H1 (cell line): ENCODE results near the gene DYNLRB2. TPM values are rescaled to one million over a fixed set of nuclear protein-coding genes. Genes with fewer than 3 reads are reported as not detected.

Source experiments
- CTCF ChIA-PET: fragments of 300-600 bp; sonication (Branson Sonifier 250); formaldehyde crosslinking; loops from one replicate; lab custom pipeline; 2021; ENCODE audit not compliant: partially characterized antibody; lab: Charles Lee
- POLR2A ChIA-PET: fragments of 300-600 bp; sonication (Branson Sonifier 250); formaldehyde crosslinking; loops from one replicate; lab custom pipeline; 2021; ENCODE audit warnings: inconsistent platforms; ENCODE audit not compliant: partially characterized antibody; lab: Charles Lee
- DNase-seq, 2 experiments: peaks; one replicate each; pipeline versions ENCODE4 v3.0.0 to v3.0.0-alpha.2; 2010 to 2022; ENCODE audit warnings: low spot score in 2 of 2, low read depth in 1 of 2, mixed read lengths in 1 of 2
- FAIRE-seq: peaks from 2 replicates; lab custom pipeline; 2011; peaks lifted over from hg19 to GRCh38; lab: Jason Lieb, UNC
- H2AFZ ChIP-seq: 2 replicates; pipeline ENCODE4 v1.8.1; 2012; ENCODE audit warnings: low read length, inconsistent platforms
- H2AK5ac ChIP-seq: 2 replicates; pipeline ENCODE4 v1.6.1; 2013; ENCODE audit warnings: low read depth, low read length
- H2BK120ac ChIP-seq: replicated peaks from 2 replicates; pipeline ENCODE3; 2013; ENCODE audit warnings: low read depth, low read length, inconsistent platforms
- H2BK12ac ChIP-seq: 2 replicates; pipeline ENCODE4 v1.6.1; 2013; ENCODE audit warnings: low read depth, low read length
- H2BK15ac ChIP-seq: 2 replicates; pipeline ENCODE4 v1.6.1; 2013; ENCODE audit warnings: low read length
- H2BK20ac ChIP-seq: 2 replicates; pipeline ENCODE4 v1.6.1; 2013; ENCODE audit warnings: low read length
- H2BK5ac ChIP-seq: 2 replicates; pipeline ENCODE4 v1.6.1; 2013; ENCODE audit warnings: low read depth, low read length
- H3K14ac ChIP-seq: 2 replicates; pipeline ENCODE4 v1.6.1; 2013; ENCODE audit warnings: inconsistent platforms; ENCODE audit not compliant: insufficient read length
- H3K18ac ChIP-seq: 2 replicates; pipeline ENCODE4 v1.6.1; 2013; ENCODE audit warnings: low read length; ENCODE audit errors: extremely low read depth
- H3K23ac ChIP-seq: 2 replicates; pipeline ENCODE4 v1.6.1; 2013; ENCODE audit warnings: inconsistent platforms; ENCODE audit not compliant: insufficient read length
- H3K23me2 ChIP-seq: 2 replicates; pipeline ENCODE4 v1.6.1; 2013; ENCODE audit warnings: low read depth, low read length
- H3K27ac ChIP-seq: 2 replicates; pipeline ENCODE4 v1.6.1; 2011; ENCODE audit warnings: low read depth, low read length, inconsistent platforms
- H3K27me3 ChIP-seq, 4 experiments: replicated peaks in 1 of 4; 1 replicate in 1 of 4; 2 replicates in 3 of 4; pipeline versions ENCODE4 v1.6.1 to v1.8.1; 2011 to 2013; ENCODE audit warnings: low read length in 3 of 4, mild to moderate bottlenecking in 3 of 4, inconsistent platforms in 2 of 4, mixed read lengths in 2 of 4, moderate library complexity in 1 of 4; ENCODE audit not compliant: control insufficient read depth in 3 of 4, insufficient read depth in 3 of 4; ENCODE audit errors: extremely low read depth in 1 of 4
- H3K36me3 ChIP-seq, 4 experiments: 2 replicates each; pipeline versions ENCODE4 v1.6.1 to v1.8.1; 2011 to 2013; ENCODE audit warnings: mild to moderate bottlenecking in 4 of 4, low read length in 3 of 4, moderate library complexity in 2 of 4, control low read depth in 1 of 4, inconsistent platforms in 1 of 4; ENCODE audit not compliant: insufficient read depth in 4 of 4, control insufficient read depth in 2 of 4
- H3K4ac ChIP-seq: replicated peaks from 2 replicates; pipeline ENCODE3; 2013; ENCODE audit warnings: low read length, low read depth, mixed read lengths, inconsistent platforms; ENCODE audit not compliant: insufficient read length
- H3K4me1 ChIP-seq, 4 experiments: replicated peaks in 1 of 4; 1 replicate in 1 of 4; 2 replicates in 3 of 4; pipeline versions ENCODE4 v1.6.1 to v1.8.1; 2011 to 2013; ENCODE audit warnings: low read length in 3 of 4, inconsistent platforms in 2 of 4, mixed read lengths in 1 of 4; ENCODE audit not compliant: insufficient read depth in 4 of 4, control insufficient read depth in 3 of 4
- H3K4me2 ChIP-seq, 2 experiments: 2 replicates each; pipeline versions ENCODE4 v1.6.1 to v1.8.1; 2011 to 2013; ENCODE audit warnings: low read depth in 2 of 2, low read length in 2 of 2, control low read depth in 1 of 2, inconsistent platforms in 1 of 2, mild to moderate bottlenecking in 1 of 2; ENCODE audit not compliant: insufficient read depth in 1 of 2
- H3K4me3 ChIP-seq, 4 experiments: fragments of 200-600, 300-600 bp in 1 of 4; sonication (generic), shearing (Covaris generic), sonication (Bioruptor Twin) in 1 of 4; 2 replicates each; pipeline versions ENCODE4 v1.5.1 to v1.8.1; 2011 to 2016; ENCODE audit warnings: low read length in 4 of 4, low read depth in 3 of 4, control low read depth in 2 of 4, inconsistent platforms in 2 of 4, mild to moderate bottlenecking in 2 of 4, mixed read lengths in 1 of 4, moderate library complexity in 1 of 4; ENCODE audit not compliant: insufficient read depth in 2 of 4; ENCODE audit errors: extremely low read depth in 1 of 4
- H3K56ac ChIP-seq: replicated peaks from 2 replicates; pipeline ENCODE3; 2013; ENCODE audit warnings: low read depth, mild to moderate bottlenecking, mixed read lengths, low read length, inconsistent platforms; ENCODE audit not compliant: insufficient read length
- H3K79me1 ChIP-seq: 2 replicates; pipeline ENCODE4 v1.6.1; 2013; ENCODE audit warnings: low read depth, low read length, control low read depth
- H3K79me2 ChIP-seq, 2 experiments: 2 replicates each; pipeline versions ENCODE4 v1.6.1 to v1.8.1; 2012 to 2013; ENCODE audit warnings: low read length in 2 of 2, mild to moderate bottlenecking in 2 of 2, inconsistent platforms in 1 of 2; ENCODE audit not compliant: insufficient read depth in 2 of 2, control insufficient read depth in 1 of 2
- H3K9ac ChIP-seq, 4 experiments: replicated peaks in 1 of 4; 1 replicate in 1 of 4; 2 replicates in 3 of 4; pipeline versions ENCODE4 v1.6.1 to v1.8.1; 2011 to 2013; ENCODE audit warnings: low read depth in 3 of 4, low read length in 3 of 4, control low read depth in 2 of 4, mild to moderate bottlenecking in 2 of 4, moderate library complexity in 2 of 4, inconsistent platforms in 1 of 4; ENCODE audit errors: extremely low read depth in 1 of 4
- H3K9me3 ChIP-seq, 2 experiments: 2 replicates each; pipeline versions ENCODE4 v1.6.1 to v1.8.1; 2012 to 2013; ENCODE audit warnings: mild to moderate bottlenecking in 2 of 2, moderate library complexity in 2 of 2, control low read depth in 1 of 2, inconsistent platforms in 1 of 2, low read depth in 1 of 2, low read length in 1 of 2, mixed read lengths in 1 of 2; ENCODE audit not compliant: insufficient read depth in 2 of 2
- H4K20me1 ChIP-seq, 2 experiments: replicated peaks in 1 of 2; 2 replicates each; pipeline versions ENCODE3 to v1.8.1; 2011 to 2013; ENCODE audit warnings: inconsistent platforms in 2 of 2, low read length in 2 of 2, mild to moderate bottlenecking in 1 of 2; ENCODE audit not compliant: insufficient read depth in 2 of 2, control insufficient read depth in 1 of 2
- H4K5ac ChIP-seq: 2 replicates; pipeline ENCODE4 v1.6.1; 2013; ENCODE audit warnings: low read length, low read depth, mixed read lengths, inconsistent platforms; ENCODE audit not compliant: insufficient read length
- H4K8ac ChIP-seq: 2 replicates; pipeline ENCODE4 v1.8.0; 2013; ENCODE audit warnings: mild to moderate bottlenecking, moderate library complexity, low read length, inconsistent platforms; ENCODE audit not compliant: insufficient read depth; ENCODE audit errors: extremely low read depth
- H4K91ac ChIP-seq: replicated peaks from 2 replicates; pipeline ENCODE3; 2013; ENCODE audit warnings: low read length, mixed read lengths, inconsistent platforms; ENCODE audit not compliant: insufficient read length
- BCL11A ChIP-seq, 2 experiments: IDR thresholded peaks; one replicate each; pipeline ENCODE4 v1.6.1; 2011; ENCODE audit warnings: low read depth in 2 of 2, low read length in 2 of 2, mild to moderate bottlenecking in 2 of 2
- CTBP2 ChIP-seq: IDR thresholded peaks from 2 replicates; pipeline ENCODE4 v1.7.0; 2011; ENCODE audit warnings: borderline replicate concordance, mild to moderate bottlenecking, moderate library complexity, mixed read lengths, low read length; ENCODE audit not compliant: insufficient read depth, insufficient read length
- HDAC2 ChIP-seq, 2 experiments: fragments of 300-600 bp in 1 of 2; sonication (generic) in 1 of 2; IDR thresholded peaks; 2 replicates each; pipeline ENCODE4 v1.6.1; 2011 to 2012; ENCODE audit warnings: low read depth in 2 of 2, low read length in 2 of 2, mild to moderate bottlenecking in 2 of 2, moderate library complexity in 2 of 2, borderline replicate concordance in 1 of 2, inconsistent platforms in 1 of 2
- JUND ChIP-seq: IDR thresholded peaks from 2 replicates; pipeline ENCODE4 v1.6.1; 2011; ENCODE audit warnings: mild to moderate bottlenecking, improper control_type of control experiment, low read length
- KDM5A ChIP-seq: fragments of 200-600 bp; IDR thresholded peaks from 2 replicates; pipeline ENCODE4 v1.7.1; 2012; ENCODE audit warnings: mild to moderate bottlenecking, low read length, inconsistent platforms, mixed read lengths
- MAX ChIP-seq: IDR thresholded peaks from 2 replicates; pipeline ENCODE4 v1.6.1; 2012; ENCODE audit warnings: inconsistent platforms
- NANOG ChIP-seq: IDR thresholded peaks from 2 replicates; pipeline ENCODE4 v1.6.1; 2011; ENCODE audit warnings: low read length, low read depth, mild to moderate bottlenecking, inconsistent platforms; ENCODE audit not compliant: insufficient read depth, poor library complexity, severe bottlenecking
- POU5F1 ChIP-seq: IDR thresholded peaks from 2 replicates; pipeline ENCODE4 v1.6.1; 2011; ENCODE audit warnings: low read depth, mild to moderate bottlenecking, low read length, moderate library complexity
- RBBP5 ChIP-seq: IDR thresholded peaks from 2 replicates; pipeline ENCODE4 v1.7.1; 2012; ENCODE audit warnings: low read depth, mild to moderate bottlenecking, inconsistent platforms, low read length, moderate library complexity, borderline replicate concordance
- SP1 ChIP-seq: IDR thresholded peaks from 2 replicates; pipeline ENCODE4 v1.6.1; 2011; ENCODE audit warnings: low read depth, low read length
- SUZ12 ChIP-seq: fragments of 200-600 bp; sonication (generic); IDR thresholded peaks from 2 replicates; pipeline ENCODE4 v1.6.1; 2012; ENCODE audit warnings: mild to moderate bottlenecking, inconsistent platforms, low read length, moderate library complexity, mixed read lengths
- TBP ChIP-seq: IDR thresholded peaks from 2 replicates; pipeline ENCODE4 v1.6.1; 2011; ENCODE audit warnings: low read depth, low read length, improper control_type of control experiment
- USF2 ChIP-seq: IDR thresholded peaks from 2 replicates; pipeline ENCODE4 v1.6.1; 2011; ENCODE audit warnings: low read length, improper control_type of control experiment
- WGBS, 2 experiments: shearing (Covaris generic) in 1 of 2; methylation state at CpG; one replicate each; pipeline versions ENCODE4 v1.1.6 to v1.1.7; 2013 to 2015; ENCODE audit warnings: low lambda C conversion rate in 2 of 2, mixed read lengths in 2 of 2, inconsistent platforms in 1 of 2, low coverage in 1 of 2, missing lambda C conversion rate in 1 of 2; ENCODE audit not compliant: insufficient replicate concordance in 2 of 2, insufficient coverage in 1 of 2, insufficient read length in 1 of 2; ENCODE audit errors: extremely low coverage in 1 of 2, missing lambda C conversion rate in 1 of 2; 5-methylcytosine and 5-hydroxymethylcytosine counted together
- polyA plus RNA-seq, 7 experiments: library from polyadenylated mRNA; depleted of rRNA in 3 of 7; stranded (reverse) in 5 of 7; unstranded in 2 of 7; fragments of >200 nt in 5 of 7; fragments of 200-250 nt in 2 of 7; gene quantifications; 1 replicate in 5 of 7; 2 replicates in 1 of 7; 4 replicates in 1 of 7; pipeline versions ENCODE4 v1.2.1 to v1.2.3, GENCODE V29; 2011 to 2013; ENCODE audit warnings: missing spikeins in 2 of 7, mixed read lengths in 2 of 7
- total RNA-seq: library from RNA; stranded (reverse); fragmentation: NEBNext Ultra II Directional; extraction: Animal tissue kit (Norgen Biotek cat#: 25700); gene quantifications from 2 replicates; pipeline ENCODE4 v1.2.1, GENCODE V29; 2021

The DYNLRB2 gene
- total and polyA plus RNA-seq, 2 of the 8 experiments (the other 6 are each of a cell fraction or from before 2014, with no cell fraction given): not detected

DNA sequence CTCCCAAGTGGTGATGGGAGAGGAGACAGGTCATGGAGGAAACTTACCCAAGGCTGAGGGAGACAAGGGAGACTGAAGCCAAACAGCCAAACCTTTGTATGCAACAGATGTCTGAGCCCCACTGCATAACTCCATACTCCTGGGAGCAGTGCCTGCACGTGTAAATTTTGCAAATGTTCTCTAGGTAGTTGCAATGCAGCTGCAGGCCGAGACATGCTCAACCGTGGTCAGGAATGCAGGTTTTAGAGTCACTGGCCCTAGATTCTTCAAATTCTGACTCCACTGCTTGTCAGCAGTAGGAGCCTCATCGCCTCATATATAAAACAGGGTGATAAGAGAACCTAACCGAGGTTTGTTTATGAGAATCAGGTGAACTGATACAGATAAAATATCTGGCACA is 11.5 kb downstream of the DYNLRB2 start:
- Histone ChIP-seq H3K4ac (no peak overlapping the region), H3K27ac (no peak overlapping the region), H3K4me1 (no peaks in the 10 kb centered on the region), H4K20me1 (no peaks in the 10 kb centered on the region), H2BK5ac (no peak overlapping the region), H3K36me3 (no peaks in the 10 kb centered on the region), H3K79me1 (no peaks in the 10 kb centered on the region), H3K23me2 (no peaks in the 10 kb centered on the region), H3K79me2 (no peaks in the 10 kb centered on the region), H3K23ac (no peak overlapping the region), H2BK15ac (no peak overlapping the region), H2AFZ (no peak overlapping the region), H3K4me2 (no peak overlapping the region), H3K56ac (no peak overlapping the region), H3K9ac (no peak overlapping the region), H2BK12ac (no peak overlapping the region), H2BK120ac (no peak overlapping the region), H4K5ac (no peak overlapping the region), H2BK20ac (no peak overlapping the region), H3K18ac (no peak overlapping the region), H3K4me3 (no peak overlapping the region), H3K9me3 (peaks cover 14 to 18% of the 10 kb centered on the region in 2 experiments), H4K8ac (no peak overlapping the region), H3K14ac (no peak overlapping the region), H4K91ac (no peak overlapping the region), H3K27me3 (no peaks in the 10 kb centered on the region), H2AK5ac (no peak overlapping the region)
- ChIA-PET POLR2A (interaction anchor here (0.6 kb wide), 1 partner anchor 13 kb away, joined by 3 read pairs; no protein-coding TSS in a partner anchor), CTCF (no interaction called here)
- FAIRE-seq: no peak
- DNase-seq: no peak
- TF ChIP-seq NANOG: no peak
- TF ChIP-seq SP1: no peak
- TF ChIP-seq TBP: no peak
- no peak for TF ChIP-seq HDAC2 (IDR thresholded peaks at IDR 0.05; ENCODE audit: borderline replicate concordance in 1 of 2, low read depth in 2 of 2, low read length in 2 of 2)
- no peak for TF ChIP-seq RBBP5
- no peak for TF ChIP-seq SUZ12
- no peak for TF ChIP-seq CTBP2
- no peak for TF ChIP-seq JUND
- no peak for TF ChIP-seq POU5F1
- no peak for TF ChIP-seq USF2
- no peak for TF ChIP-seq MAX
- no peak for TF ChIP-seq KDM5A
- no peak for TF ChIP-seq BCL11A (IDR thresholded peaks at IDR 0.05; ENCODE audit: low read depth in 2 of 2, low read length in 2 of 2)
- WGBS, 2 experiments: 82% methylated on average over 5 of the region's 5 CpGs; no CpG with 5 or more reads in 1 of the 2 experiments
